K562 (cell line): Measurements from ENCODE around the gene GAB2. TPM values are rescaled to one million over a fixed set of nuclear protein-coding genes. Genes with fewer than 3 reads are reported as not detected.

ENCODE experiments used
- ELF4 ChIP-seq: fragments of 450-650 bp; formaldehyde crosslinking; IDR thresholded peaks from 2 replicates; pipeline ENCODE4 v1.4.0; 2022; ENCODE audit warnings: missing genetic modification characterization
- REST ChIP-seq, 2 experiments: fragments of 450-650 bp; formaldehyde crosslinking in 1 of 2; IDR thresholded peaks; 2 replicates each; pipeline versions ENCODE4 v1.4.0 to v1.6.1; 2014 to 2020; ENCODE audit warnings: mild to moderate bottlenecking in 2 of 2, borderline replicate concordance in 1 of 2, low read depth in 1 of 2
- TAF15 ChIP-seq: fragments of 200-400 bp; formaldehyde crosslinking; IDR thresholded peaks from 2 replicates; pipeline ENCODE4 v1.6.1; 2017; ENCODE audit warnings: mild to moderate bottlenecking, low read depth, low read length, moderate library complexity
- ZEB2 ChIP-seq: fragments of 450-650 bp; IDR thresholded peaks from 2 replicates; pipeline ENCODE4 v1.6.1; 2016
- polyA plus RNA-seq, 8 experiments: library from polyadenylated mRNA; depleted of rRNA in 4 of 8; stranded (reverse) in 5 of 8; unstranded in 3 of 8; fragments of >200 nt; fragmentation: Nextera tagmentation in 2 of 8; fragmentation: Illumina TruSeq in 1 of 8; extraction: Ambion mirVana in 2 of 8; extraction: Trizol in 1 of 8; gene quantifications; 2 replicates each; pipeline versions ENCODE4 v1.2.1 to v1.2.3, GENCODE V29; 2011 to 2014; ENCODE audit warnings: inconsistent platforms in 1 of 8, missing spikeins in 1 of 8
- total RNA-seq, 7 experiments: library from RNA; depleted of rRNA in 6 of 7; stranded (reverse); fragments of >200 nt in 6 of 7; fragmentation: Illumina TruSeq in 2 of 7; extraction: Trizol in 2 of 7; gene quantifications; 2 replicates each; pipeline versions ENCODE4 v1.2.1 to v1.2.3, GENCODE V29; 2011 to 2021; ENCODE audit warnings: low replicate concordance in 1 of 7
- TF ChIP-seq, protein P1 (sequence below): fragments of 450-650 bp; IDR thresholded peaks from 2 replicates; pipeline ENCODE4 v1.6.1; 2016; ENCODE audit warnings: mild to moderate bottlenecking, moderate library complexity

Gene GAB2
- total and polyA plus RNA-seq, 9 of the 15 experiments (the other 6 are each of a cell fraction or from before 2014, with no cell fraction given): 2.3 to 35.2 (median 16.1) TPM

DNA sequence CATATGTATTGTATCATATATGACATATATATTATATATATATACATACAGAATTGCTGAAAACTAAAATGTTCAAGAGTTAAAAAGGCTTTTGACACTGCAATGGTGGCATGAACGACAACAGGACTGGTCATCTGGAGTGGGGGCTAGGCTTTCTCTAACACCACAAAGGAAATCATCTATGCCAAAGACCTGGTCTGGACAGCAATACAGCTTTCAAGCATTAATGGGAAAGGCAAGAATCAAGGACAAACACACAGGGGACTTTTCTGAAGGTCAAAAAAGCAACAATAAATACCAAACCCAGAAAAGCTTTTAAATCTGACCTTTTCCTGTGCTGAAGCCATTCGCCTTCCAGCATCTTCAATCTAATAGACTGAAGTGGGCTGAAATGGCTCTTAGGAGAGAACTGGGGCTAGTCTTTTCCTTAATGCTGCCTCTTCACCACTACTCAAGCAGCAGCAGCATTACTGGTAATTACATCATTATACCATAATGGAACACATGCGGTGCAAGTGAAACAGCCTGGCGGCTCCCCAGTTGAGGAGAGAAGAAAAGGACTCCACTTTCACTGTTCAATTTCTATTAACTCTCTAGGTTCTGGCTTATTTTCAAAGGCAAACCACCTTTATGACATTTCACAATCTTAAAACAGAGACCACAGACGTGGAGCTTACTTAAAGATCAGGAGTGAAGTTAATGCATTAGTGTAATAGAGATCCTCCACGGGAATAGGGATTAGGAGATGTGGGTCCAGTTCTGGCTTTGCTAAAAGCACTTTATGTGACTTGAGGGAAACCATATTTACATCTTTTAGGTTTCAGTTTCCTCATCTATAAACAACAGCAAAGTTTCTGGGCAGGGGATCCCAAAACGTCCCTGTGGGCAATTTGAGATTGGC is 63.0 kb downstream of the GAB2 start (continued):
- TF ChIP-seq, protein P1, sequence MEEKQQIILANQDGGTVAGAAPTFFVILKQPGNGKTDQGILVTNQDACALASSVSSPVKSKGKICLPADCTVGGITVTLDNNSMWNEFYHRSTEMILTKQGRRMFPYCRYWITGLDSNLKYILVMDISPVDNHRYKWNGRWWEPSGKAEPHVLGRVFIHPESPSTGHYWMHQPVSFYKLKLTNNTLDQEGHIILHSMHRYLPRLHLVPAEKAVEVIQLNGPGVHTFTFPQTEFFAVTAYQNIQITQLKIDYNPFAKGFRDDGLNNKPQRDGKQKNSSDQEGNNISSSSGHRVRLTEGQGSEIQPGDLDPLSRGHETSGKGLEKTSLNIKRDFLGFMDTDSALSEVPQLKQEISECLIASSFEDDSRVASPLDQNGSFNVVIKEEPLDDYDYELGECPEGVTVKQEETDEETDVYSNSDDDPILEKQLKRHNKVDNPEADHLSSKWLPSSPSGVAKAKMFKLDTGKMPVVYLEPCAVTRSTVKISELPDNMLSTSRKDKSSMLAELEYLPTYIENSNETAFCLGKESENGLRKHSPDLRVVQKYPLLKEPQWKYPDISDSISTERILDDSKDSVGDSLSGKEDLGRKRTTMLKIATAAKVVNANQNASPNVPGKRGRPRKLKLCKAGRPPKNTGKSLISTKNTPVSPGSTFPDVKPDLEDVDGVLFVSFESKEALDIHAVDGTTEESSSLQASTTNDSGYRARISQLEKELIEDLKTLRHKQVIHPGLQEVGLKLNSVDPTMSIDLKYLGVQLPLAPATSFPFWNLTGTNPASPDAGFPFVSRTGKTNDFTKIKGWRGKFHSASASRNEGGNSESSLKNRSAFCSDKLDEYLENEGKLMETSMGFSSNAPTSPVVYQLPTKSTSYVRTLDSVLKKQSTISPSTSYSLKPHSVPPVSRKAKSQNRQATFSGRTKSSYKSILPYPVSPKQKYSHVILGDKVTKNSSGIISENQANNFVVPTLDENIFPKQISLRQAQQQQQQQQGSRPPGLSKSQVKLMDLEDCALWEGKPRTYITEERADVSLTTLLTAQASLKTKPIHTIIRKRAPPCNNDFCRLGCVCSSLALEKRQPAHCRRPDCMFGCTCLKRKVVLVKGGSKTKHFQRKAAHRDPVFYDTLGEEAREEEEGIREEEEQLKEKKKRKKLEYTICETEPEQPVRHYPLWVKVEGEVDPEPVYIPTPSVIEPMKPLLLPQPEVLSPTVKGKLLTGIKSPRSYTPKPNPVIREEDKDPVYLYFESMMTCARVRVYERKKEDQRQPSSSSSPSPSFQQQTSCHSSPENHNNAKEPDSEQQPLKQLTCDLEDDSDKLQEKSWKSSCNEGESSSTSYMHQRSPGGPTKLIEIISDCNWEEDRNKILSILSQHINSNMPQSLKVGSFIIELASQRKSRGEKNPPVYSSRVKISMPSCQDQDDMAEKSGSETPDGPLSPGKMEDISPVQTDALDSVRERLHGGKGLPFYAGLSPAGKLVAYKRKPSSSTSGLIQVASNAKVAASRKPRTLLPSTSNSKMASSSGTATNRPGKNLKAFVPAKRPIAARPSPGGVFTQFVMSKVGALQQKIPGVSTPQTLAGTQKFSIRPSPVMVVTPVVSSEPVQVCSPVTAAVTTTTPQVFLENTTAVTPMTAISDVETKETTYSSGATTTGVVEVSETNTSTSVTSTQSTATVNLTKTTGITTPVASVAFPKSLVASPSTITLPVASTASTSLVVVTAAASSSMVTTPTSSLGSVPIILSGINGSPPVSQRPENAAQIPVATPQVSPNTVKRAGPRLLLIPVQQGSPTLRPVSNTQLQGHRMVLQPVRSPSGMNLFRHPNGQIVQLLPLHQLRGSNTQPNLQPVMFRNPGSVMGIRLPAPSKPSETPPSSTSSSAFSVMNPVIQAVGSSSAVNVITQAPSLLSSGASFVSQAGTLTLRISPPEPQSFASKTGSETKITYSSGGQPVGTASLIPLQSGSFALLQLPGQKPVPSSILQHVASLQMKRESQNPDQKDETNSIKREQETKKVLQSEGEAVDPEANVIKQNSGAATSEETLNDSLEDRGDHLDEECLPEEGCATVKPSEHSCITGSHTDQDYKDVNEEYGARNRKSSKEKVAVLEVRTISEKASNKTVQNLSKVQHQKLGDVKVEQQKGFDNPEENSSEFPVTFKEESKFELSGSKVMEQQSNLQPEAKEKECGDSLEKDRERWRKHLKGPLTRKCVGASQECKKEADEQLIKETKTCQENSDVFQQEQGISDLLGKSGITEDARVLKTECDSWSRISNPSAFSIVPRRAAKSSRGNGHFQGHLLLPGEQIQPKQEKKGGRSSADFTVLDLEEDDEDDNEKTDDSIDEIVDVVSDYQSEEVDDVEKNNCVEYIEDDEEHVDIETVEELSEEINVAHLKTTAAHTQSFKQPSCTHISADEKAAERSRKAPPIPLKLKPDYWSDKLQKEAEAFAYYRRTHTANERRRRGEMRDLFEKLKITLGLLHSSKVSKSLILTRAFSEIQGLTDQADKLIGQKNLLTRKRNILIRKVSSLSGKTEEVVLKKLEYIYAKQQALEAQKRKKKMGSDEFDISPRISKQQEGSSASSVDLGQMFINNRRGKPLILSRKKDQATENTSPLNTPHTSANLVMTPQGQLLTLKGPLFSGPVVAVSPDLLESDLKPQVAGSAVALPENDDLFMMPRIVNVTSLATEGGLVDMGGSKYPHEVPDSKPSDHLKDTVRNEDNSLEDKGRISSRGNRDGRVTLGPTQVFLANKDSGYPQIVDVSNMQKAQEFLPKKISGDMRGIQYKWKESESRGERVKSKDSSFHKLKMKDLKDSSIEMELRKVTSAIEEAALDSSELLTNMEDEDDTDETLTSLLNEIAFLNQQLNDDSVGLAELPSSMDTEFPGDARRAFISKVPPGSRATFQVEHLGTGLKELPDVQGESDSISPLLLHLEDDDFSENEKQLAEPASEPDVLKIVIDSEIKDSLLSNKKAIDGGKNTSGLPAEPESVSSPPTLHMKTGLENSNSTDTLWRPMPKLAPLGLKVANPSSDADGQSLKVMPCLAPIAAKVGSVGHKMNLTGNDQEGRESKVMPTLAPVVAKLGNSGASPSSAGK: peak; percentile 51
- TF ChIP-seq REST (IDR thresholded peaks at IDR 0.05; ENCODE audit: borderline replicate concordance) (peak; percentile 24; the same call in 1 of the 2 replicates), REST (CRISPR knock-in tag; IDR thresholded peaks at IDR 0.05; ENCODE audit: low read depth) (no peak), TAF15 (no peak), ZEB2 (no peak), ELF4 (CRISPR knock-in tag) (0 out of 2 replicates have a peak, but pooled peaks have one; percentile 20)
